Liver (tissue), 9 donors: ENCODE measurements around the gene STIM1. TPM values are rescaled to one million over a fixed set of nuclear protein-coding genes. Genes with fewer than 3 reads are reported as not detected.
A peak's percentile ranks its signal among the peaks of the same experiment; 100 is the strongest.

Source experiments
- DNase-seq: peaks from one replicate; pipeline ENCODE4 v3.0.0-alpha.2; 2017; ENCODE audit warnings: low spot score
- H3K27ac ChIP-seq, 2 donors: one replicate each; pipeline ENCODE4 v1.7.0; 2013; ENCODE audit warnings: inconsistent platforms in 2 of 2, low read length in 2 of 2, control low read depth in 1 of 2, low read depth in 1 of 2, mild to moderate bottlenecking in 1 of 2
- H3K27me3 ChIP-seq, 4 donors: one replicate each; pipeline versions ENCODE4 v1.6.1 to v1.7.0; 2013; ENCODE audit warnings: low read length in 3 of 4, inconsistent platforms in 1 of 4, mild to moderate bottlenecking in 1 of 4, moderate library complexity in 1 of 4; ENCODE audit not compliant: control insufficient read depth in 4 of 4, insufficient read depth in 4 of 4
- H3K36me3 ChIP-seq, 4 donors: one replicate each; pipeline versions ENCODE4 v1.6.1 to v1.7.0; 2013; ENCODE audit warnings: low read length in 3 of 4, mild to moderate bottlenecking in 3 of 4, low read depth in 1 of 4, moderate library complexity in 1 of 4; ENCODE audit not compliant: control insufficient read depth in 4 of 4, insufficient read depth in 3 of 4
- H3K4me1 ChIP-seq, 4 donors: one replicate each; pipeline versions ENCODE4 v1.6.1 to v1.7.0; 2013; ENCODE audit warnings: low read length in 3 of 4, mild to moderate bottlenecking in 3 of 4, moderate library complexity in 1 of 4; ENCODE audit not compliant: control insufficient read depth in 4 of 4, insufficient read depth in 4 of 4
- H3K4me3 ChIP-seq, 3 donors: one replicate each; pipeline versions ENCODE4 v1.6.1 to v1.7.0; 2013; ENCODE audit warnings: low read length in 3 of 3, control low read depth in 1 of 3, low read depth in 1 of 3, mild to moderate bottlenecking in 1 of 3
- H3K9ac ChIP-seq, 2 donors: one replicate each; pipeline ENCODE4 v1.7.0; 2013; ENCODE audit warnings: low read length in 2 of 2, mild to moderate bottlenecking in 2 of 2, moderate library complexity in 2 of 2, control low read depth in 1 of 2, low read depth in 1 of 2
- H3K9me3 ChIP-seq, 4 donors: one replicate each; pipeline versions ENCODE4 v1.6.1 to v1.7.0; 2013; ENCODE audit warnings: low read length in 3 of 4; ENCODE audit not compliant: control insufficient read depth in 4 of 4
- EGR1 ChIP-seq, 2 donors: IDR thresholded peaks; 2 replicates each; pipeline ENCODE4 v1.6.1; 2016 to 2018; ENCODE audit warnings: antibody characterized with exemption in 2 of 2, low read depth in 2 of 2
- FOXA1 ChIP-seq: IDR thresholded peaks from 2 replicates; pipeline ENCODE4 v1.6.1; 2016; ENCODE audit warnings: antibody characterized with exemption
- FOXA2 ChIP-seq: IDR thresholded peaks from 2 replicates; pipeline ENCODE4 v1.6.1; 2016; ENCODE audit warnings: antibody characterized with exemption
- GABPA ChIP-seq, 2 donors: IDR thresholded peaks in 1 of 2; conservative IDR thresholded peaks in 1 of 2; 2 replicates each; pipeline ENCODE4 v1.6.1; 2016; ENCODE audit warnings: antibody characterized with exemption in 2 of 2, mild to moderate bottlenecking in 1 of 2, moderate library complexity in 1 of 2
- HNF4A ChIP-seq, 2 donors: conservative IDR thresholded peaks; 2 replicates each; pipeline ENCODE4 v1.6.1; 2016; ENCODE audit warnings: antibody characterized with exemption in 2 of 2, mild to moderate bottlenecking in 2 of 2
- HNF4G ChIP-seq: IDR thresholded peaks from 2 replicates; pipeline ENCODE4 v1.6.1; 2016; ENCODE audit warnings: antibody characterized with exemption
- JUND ChIP-seq, 2 donors: IDR thresholded peaks; 2 replicates each; pipeline ENCODE4 v1.6.1; 2016; ENCODE audit warnings: antibody characterized with exemption in 2 of 2
- MAX ChIP-seq: IDR thresholded peaks from 2 replicates; pipeline ENCODE4 v1.6.1; 2016; ENCODE audit warnings: antibody characterized with exemption
- NR2F2 ChIP-seq: IDR thresholded peaks from 2 replicates; pipeline ENCODE4 v1.6.1; 2016; ENCODE audit warnings: antibody characterized with exemption
- RAD21 ChIP-seq, 2 donors: IDR thresholded peaks; 2 replicates each; pipeline ENCODE4 v1.6.1; 2016; ENCODE audit warnings: antibody characterized with exemption in 2 of 2, mild to moderate bottlenecking in 2 of 2
- RXRA ChIP-seq, 2 donors: IDR thresholded peaks; 2 replicates each; pipeline ENCODE4 v1.6.1; 2017 to 2018; ENCODE audit warnings: antibody characterized with exemption in 2 of 2, mild to moderate bottlenecking in 1 of 2
- SP1 ChIP-seq: IDR thresholded peaks from 2 replicates; pipeline ENCODE4 v1.6.1; 2018; ENCODE audit warnings: antibody characterized with exemption, mild to moderate bottlenecking
- TAF1 ChIP-seq: conservative IDR thresholded peaks from 2 replicates; pipeline ENCODE4 v1.6.1; 2016; ENCODE audit warnings: antibody characterized with exemption, mild to moderate bottlenecking
- YY1 ChIP-seq: IDR thresholded peaks from 2 replicates; pipeline ENCODE4 v1.6.1; 2016; ENCODE audit warnings: antibody characterized with exemption, mild to moderate bottlenecking
- WGBS: extraction: QIAGEN DNeasy Blood & Tissue Kit; methylation state at CpG from one replicate; pipeline ENCODE4 v1.1.7; 2013; 5-methylcytosine and 5-hydroxymethylcytosine counted together
- polyA plus RNA-seq, 2 donors: library from polyadenylated mRNA; stranded (reverse) in 1 of 2; unstranded in 1 of 2; fragments of 200-250 nt in 1 of 2; fragments of >200 nt in 1 of 2; fragmentation: Nextera tagmentation in 1 of 2; extraction: Ambion mirVana in 1 of 2; gene quantifications; one replicate each; pipeline versions ENCODE4 v1.2.1 to v1.2.3, GENCODE V29; 2013 to 2015
- total RNA-seq, 2 donors: library from RNA; depleted of rRNA; stranded (reverse); fragments of >200 nt; gene quantifications; one replicate each; pipeline ENCODE4 v1.2.3, GENCODE V29; 2014
- TF ChIP-seq, protein P1 (sequence below): fragments of 150-350 bp; IDR thresholded peaks from 2 replicates; pipeline ENCODE4 v1.5.1; 2017; ENCODE audit warnings: improper control_type of control experiment, low read depth, low read length; ENCODE audit not compliant: missing input control
- TF ChIP-seq, protein P2 (sequence below): IDR thresholded peaks from 2 replicates; pipeline ENCODE4 v1.6.1; 2016; ENCODE audit warnings: antibody characterized with exemption, mild to moderate bottlenecking
- TF ChIP-seq, protein P3 (sequence below): IDR thresholded peaks from 2 replicates; pipeline ENCODE4 v1.6.1; 2016; ENCODE audit warnings: antibody characterized with exemption
- TF ChIP-seq, protein P4 (sequence below): IDR thresholded peaks from 2 replicates; pipeline ENCODE4 v1.6.1; 2016; ENCODE audit warnings: antibody characterized with exemption
- donor health status: healthy.
- donor health status: healthy.
- donor health status: healthy.
- donor health status: healthy.
- donor health status: healthy.

STIM1 gene
- total and polyA plus RNA-seq, 4 donors, result 19.7 to 42.9 (median 25.1) TPM

DNA sequence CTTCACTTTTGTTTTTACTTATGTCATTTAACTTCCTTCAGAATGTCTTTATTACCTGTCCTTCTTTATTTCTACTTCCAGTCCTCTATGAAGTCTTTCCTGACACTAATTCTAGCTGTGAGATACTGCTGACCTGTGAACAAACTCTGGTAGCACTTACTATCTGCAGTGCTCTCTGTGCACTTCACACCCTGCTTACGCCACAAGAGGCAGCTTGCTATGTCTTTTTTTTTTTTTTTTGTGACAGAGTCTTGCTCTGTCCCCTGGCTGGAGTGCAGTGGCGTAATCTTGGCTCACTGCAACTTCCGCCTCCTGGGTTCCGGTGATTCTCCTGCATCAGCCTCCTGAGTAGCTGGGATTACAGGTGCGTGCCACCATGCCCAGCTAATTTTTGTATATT is 10.7 kb downstream of the STIM1 start:
- TF ChIP-seq HNF4G, result no peak
- peak; percentile 57 to 72 for TF ChIP-seq GABPA (IDR thresholded peaks at IDR 0.05 in 1 of 2, conservative IDR thresholded peaks at IDR 0.05 in 1 of 2)
- peak; percentile 13 for TF ChIP-seq FOXA1
- peak in 1 of 2 donors; percentile 21 for TF ChIP-seq JUND (IDR thresholded peaks at IDR 0.05)
- peak; percentile 74 to 75 for TF ChIP-seq HNF4A (conservative IDR thresholded peaks at IDR 0.05)
- no peak for TF ChIP-seq FOXA2
- TF ChIP-seq RXRA (IDR thresholded peaks at IDR 0.05), result peak; percentile 79 to 85
- TF ChIP-seq, protein P1, sequence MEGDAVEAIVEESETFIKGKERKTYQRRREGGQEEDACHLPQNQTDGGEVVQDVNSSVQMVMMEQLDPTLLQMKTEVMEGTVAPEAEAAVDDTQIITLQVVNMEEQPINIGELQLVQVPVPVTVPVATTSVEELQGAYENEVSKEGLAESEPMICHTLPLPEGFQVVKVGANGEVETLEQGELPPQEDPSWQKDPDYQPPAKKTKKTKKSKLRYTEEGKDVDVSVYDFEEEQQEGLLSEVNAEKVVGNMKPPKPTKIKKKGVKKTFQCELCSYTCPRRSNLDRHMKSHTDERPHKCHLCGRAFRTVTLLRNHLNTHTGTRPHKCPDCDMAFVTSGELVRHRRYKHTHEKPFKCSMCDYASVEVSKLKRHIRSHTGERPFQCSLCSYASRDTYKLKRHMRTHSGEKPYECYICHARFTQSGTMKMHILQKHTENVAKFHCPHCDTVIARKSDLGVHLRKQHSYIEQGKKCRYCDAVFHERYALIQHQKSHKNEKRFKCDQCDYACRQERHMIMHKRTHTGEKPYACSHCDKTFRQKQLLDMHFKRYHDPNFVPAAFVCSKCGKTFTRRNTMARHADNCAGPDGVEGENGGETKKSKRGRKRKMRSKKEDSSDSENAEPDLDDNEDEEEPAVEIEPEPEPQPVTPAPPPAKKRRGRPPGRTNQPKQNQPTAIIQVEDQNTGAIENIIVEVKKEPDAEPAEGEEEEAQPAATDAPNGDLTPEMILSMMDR, result no peak
- TF ChIP-seq, protein P2, sequence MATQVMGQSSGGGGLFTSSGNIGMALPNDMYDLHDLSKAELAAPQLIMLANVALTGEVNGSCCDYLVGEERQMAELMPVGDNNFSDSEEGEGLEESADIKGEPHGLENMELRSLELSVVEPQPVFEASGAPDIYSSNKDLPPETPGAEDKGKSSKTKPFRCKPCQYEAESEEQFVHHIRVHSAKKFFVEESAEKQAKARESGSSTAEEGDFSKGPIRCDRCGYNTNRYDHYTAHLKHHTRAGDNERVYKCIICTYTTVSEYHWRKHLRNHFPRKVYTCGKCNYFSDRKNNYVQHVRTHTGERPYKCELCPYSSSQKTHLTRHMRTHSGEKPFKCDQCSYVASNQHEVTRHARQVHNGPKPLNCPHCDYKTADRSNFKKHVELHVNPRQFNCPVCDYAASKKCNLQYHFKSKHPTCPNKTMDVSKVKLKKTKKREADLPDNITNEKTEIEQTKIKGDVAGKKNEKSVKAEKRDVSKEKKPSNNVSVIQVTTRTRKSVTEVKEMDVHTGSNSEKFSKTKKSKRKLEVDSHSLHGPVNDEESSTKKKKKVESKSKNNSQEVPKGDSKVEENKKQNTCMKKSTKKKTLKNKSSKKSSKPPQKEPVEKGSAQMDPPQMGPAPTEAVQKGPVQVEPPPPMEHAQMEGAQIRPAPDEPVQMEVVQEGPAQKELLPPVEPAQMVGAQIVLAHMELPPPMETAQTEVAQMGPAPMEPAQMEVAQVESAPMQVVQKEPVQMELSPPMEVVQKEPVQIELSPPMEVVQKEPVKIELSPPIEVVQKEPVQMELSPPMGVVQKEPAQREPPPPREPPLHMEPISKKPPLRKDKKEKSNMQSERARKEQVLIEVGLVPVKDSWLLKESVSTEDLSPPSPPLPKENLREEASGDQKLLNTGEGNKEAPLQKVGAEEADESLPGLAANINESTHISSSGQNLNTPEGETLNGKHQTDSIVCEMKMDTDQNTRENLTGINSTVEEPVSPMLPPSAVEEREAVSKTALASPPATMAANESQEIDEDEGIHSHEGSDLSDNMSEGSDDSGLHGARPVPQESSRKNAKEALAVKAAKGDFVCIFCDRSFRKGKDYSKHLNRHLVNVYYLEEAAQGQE, result peak; percentile 39
- peak; percentile 32 to 61 for TF ChIP-seq RAD21 (IDR thresholded peaks at IDR 0.05)
- TF ChIP-seq, protein P3, sequence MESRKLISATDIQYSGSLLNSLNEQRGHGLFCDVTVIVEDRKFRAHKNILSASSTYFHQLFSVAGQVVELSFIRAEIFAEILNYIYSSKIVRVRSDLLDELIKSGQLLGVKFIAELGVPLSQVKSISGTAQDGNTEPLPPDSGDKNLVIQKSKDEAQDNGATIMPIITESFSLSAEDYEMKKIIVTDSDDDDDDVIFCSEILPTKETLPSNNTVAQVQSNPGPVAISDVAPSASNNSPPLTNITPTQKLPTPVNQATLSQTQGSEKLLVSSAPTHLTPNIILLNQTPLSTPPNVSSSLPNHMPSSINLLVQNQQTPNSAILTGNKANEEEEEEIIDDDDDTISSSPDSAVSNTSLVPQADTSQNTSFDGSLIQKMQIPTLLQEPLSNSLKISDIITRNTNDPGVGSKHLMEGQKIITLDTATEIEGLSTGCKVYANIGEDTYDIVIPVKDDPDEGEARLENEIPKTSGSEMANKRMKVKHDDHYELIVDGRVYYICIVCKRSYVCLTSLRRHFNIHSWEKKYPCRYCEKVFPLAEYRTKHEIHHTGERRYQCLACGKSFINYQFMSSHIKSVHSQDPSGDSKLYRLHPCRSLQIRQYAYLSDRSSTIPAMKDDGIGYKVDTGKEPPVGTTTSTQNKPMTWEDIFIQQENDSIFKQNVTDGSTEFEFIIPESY, result peak; percentile 34
- peak; percentile 46 for TF ChIP-seq MAX
- TF ChIP-seq, protein P4, sequence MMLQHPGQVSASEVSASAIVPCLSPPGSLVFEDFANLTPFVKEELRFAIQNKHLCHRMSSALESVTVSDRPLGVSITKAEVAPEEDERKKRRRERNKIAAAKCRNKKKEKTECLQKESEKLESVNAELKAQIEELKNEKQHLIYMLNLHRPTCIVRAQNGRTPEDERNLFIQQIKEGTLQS, result no peak
- peak in 1 of 2 donors; percentile 35 for TF ChIP-seq EGR1 (IDR thresholded peaks at IDR 0.05; ENCODE audit: low read depth in 2 of 2)
- TF ChIP-seq TAF1, result no peak
- peak; percentile 12 for TF ChIP-seq NR2F2
- no peak for TF ChIP-seq YY1
- peak; percentile 71 for TF ChIP-seq SP1
- Histone ChIP-seq H3K36me3 (no peaks in the 10 kb centered on the region), H3K27ac (peak overlapping the region; percentile 70 to 75), H3K4me1 (peaks cover 16 to 41% (median 19%) of the 10 kb centered on the region in 4 donors), H3K9me3 (no peaks in the 10 kb centered on the region), H3K4me3 (no peak overlapping the region), H3K27me3 (no peaks in the 10 kb centered on the region), H3K9ac (peak overlapping the region in 1 of 2 donors; percentile 72)
- DNase-seq, result no peak
- WGBS, result 38% methylated on average over 5 of the region's 5 CpGs
